Lower leg skin (tissue), 3 donors: ENCODE measurements around the gene CORO1C.

Experiments used
- POLR2A ChIP-seq, 2 donors: fragments of 450-650 bp; IDR thresholded peaks; one replicate each; pipeline ENCODE4 v1.6.1; 2016 to 2017; ENCODE audit warnings: antibody characterized with exemption in 2 of 2, mild to moderate bottlenecking in 1 of 2, moderate library complexity in 1 of 2
- TF ChIP-seq, protein P1 (sequence below), 3 donors: fragments of 450-650 bp; IDR thresholded peaks; one replicate each; pipeline ENCODE4 v1.5.1; 2016; ENCODE audit warnings: antibody characterized with exemption in 3 of 3, mild to moderate bottlenecking in 3 of 3, moderate library complexity in 2 of 3

GRCh38 chr12:108704527-108704926 lies 26.8 kb downstream of the CORO1C start:
- TF ChIP-seq, protein P1, sequence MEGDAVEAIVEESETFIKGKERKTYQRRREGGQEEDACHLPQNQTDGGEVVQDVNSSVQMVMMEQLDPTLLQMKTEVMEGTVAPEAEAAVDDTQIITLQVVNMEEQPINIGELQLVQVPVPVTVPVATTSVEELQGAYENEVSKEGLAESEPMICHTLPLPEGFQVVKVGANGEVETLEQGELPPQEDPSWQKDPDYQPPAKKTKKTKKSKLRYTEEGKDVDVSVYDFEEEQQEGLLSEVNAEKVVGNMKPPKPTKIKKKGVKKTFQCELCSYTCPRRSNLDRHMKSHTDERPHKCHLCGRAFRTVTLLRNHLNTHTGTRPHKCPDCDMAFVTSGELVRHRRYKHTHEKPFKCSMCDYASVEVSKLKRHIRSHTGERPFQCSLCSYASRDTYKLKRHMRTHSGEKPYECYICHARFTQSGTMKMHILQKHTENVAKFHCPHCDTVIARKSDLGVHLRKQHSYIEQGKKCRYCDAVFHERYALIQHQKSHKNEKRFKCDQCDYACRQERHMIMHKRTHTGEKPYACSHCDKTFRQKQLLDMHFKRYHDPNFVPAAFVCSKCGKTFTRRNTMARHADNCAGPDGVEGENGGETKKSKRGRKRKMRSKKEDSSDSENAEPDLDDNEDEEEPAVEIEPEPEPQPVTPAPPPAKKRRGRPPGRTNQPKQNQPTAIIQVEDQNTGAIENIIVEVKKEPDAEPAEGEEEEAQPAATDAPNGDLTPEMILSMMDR (IDR thresholded peaks at IDR 0.05), result no peak
- no peak for TF ChIP-seq POLR2A (IDR thresholded peaks at IDR 0.05)
